22Rv1 (cell line): ENCODE data around the gene BRI3.

Source experiments
- ZFX ChIP-seq: fragments of 450-650 bp; IDR thresholded peaks from 2 replicates; pipeline ENCODE4 v1.6.1; 2017; ENCODE audit warnings: antibody characterized with exemption, borderline replicate concordance
- TF ChIP-seq, protein P1 (sequence below): fragments of 450-650 bp; IDR thresholded peaks from 2 replicates; pipeline ENCODE4 v1.5.1; 2017; ENCODE audit warnings: mild to moderate bottlenecking

DNA sequence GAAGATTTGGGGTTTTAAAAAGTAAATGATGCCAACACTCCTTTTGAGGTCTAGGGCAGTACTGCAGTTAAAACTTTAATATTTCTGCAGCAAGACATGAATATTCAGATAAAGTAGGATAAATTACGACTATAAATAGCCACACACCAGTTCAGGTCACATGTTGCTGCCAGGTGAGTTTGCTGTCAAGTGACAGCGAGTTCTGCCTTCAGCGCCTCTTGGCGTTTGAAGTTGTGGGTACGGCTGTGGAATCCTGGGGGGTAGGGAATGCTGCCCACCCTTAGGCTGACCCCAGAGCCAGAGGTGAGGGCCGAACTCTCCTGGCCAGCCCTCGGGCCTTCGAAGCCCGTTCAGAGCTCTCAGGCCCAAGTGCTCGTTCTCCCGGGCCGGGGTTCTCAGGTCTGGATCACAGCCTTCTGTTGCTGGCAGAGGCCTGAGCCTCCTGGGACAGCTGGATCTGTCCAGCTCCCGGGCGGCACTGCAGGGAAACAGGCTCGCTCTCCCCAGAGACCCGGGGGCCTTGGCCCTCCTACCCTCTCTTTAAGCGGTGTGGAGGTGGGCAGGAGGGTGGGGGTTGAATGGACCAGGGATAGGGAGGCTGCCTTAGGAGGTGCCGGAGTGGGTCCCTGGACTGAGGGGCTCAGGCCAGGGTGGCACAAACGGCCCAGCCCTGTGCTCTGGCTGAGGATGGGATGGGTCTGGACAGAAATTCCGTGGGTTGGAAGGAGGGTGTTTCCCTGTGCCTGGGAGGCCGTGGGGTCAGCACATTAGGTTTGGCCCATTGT is 5.4 kb downstream of the BRI3 start:
- TF ChIP-seq, protein P1, sequence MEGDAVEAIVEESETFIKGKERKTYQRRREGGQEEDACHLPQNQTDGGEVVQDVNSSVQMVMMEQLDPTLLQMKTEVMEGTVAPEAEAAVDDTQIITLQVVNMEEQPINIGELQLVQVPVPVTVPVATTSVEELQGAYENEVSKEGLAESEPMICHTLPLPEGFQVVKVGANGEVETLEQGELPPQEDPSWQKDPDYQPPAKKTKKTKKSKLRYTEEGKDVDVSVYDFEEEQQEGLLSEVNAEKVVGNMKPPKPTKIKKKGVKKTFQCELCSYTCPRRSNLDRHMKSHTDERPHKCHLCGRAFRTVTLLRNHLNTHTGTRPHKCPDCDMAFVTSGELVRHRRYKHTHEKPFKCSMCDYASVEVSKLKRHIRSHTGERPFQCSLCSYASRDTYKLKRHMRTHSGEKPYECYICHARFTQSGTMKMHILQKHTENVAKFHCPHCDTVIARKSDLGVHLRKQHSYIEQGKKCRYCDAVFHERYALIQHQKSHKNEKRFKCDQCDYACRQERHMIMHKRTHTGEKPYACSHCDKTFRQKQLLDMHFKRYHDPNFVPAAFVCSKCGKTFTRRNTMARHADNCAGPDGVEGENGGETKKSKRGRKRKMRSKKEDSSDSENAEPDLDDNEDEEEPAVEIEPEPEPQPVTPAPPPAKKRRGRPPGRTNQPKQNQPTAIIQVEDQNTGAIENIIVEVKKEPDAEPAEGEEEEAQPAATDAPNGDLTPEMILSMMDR = no peak
- no peak for TF ChIP-seq ZFX
